ENCODE measurements around the gene THBD.

Gene THBD, protein sequence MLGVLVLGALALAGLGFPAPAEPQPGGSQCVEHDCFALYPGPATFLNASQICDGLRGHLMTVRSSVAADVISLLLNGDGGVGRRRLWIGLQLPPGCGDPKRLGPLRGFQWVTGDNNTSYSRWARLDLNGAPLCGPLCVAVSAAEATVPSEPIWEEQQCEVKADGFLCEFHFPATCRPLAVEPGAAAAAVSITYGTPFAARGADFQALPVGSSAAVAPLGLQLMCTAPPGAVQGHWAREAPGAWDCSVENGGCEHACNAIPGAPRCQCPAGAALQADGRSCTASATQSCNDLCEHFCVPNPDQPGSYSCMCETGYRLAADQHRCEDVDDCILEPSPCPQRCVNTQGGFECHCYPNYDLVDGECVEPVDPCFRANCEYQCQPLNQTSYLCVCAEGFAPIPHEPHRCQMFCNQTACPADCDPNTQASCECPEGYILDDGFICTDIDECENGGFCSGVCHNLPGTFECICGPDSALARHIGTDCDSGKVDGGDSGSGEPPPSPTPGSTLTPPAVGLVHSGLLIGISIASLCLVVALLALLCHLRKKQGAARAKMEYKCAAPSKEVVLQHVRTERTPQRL

DNA sequence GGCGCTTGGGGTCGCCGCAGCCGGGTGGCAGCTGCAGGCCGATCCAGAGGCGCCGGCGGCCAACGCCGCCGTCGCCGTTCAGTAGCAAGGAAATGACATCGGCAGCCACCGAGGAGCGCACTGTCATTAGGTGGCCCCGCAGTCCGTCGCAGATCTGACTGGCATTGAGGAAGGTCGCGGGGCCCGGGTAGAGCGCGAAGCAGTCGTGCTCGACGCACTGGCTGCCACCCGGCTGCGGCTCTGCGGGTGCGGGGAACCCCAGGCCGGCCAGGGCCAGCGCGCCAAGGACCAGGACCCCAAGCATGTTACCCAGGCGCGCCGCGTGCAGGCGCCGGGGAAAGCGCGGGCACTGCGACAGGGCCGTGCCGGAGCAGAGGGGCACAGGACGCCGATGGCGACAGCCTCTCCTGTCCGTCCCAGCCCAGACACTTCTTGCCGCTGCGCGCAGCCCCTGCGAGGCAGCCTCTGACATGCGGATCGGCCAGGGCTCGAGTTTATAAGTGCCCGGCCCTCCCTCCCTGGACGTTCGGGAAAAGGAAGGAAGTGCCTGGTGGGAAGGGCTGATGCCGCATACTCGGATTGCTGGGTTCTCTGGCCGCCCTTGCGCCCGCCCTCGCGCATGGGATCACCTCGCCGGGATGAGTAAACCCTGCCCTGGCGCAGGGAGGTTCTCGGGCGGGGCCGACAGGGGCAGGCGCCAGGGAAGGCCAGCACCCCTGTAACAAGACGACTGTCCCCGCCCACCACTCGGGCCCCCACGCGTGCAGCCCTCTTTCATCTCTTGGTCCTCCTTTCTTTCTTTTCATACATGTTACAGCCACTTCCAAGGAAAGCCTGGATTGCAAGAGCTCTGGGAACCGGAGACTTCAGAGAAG is at the start of gene THBD:
THBD (minus strand) TSS at position 472 of the 875 bp plus-strand sequence; CDS start at position 304, 168 bp downstream.
- DNase-seq, result no peak

DNA sequence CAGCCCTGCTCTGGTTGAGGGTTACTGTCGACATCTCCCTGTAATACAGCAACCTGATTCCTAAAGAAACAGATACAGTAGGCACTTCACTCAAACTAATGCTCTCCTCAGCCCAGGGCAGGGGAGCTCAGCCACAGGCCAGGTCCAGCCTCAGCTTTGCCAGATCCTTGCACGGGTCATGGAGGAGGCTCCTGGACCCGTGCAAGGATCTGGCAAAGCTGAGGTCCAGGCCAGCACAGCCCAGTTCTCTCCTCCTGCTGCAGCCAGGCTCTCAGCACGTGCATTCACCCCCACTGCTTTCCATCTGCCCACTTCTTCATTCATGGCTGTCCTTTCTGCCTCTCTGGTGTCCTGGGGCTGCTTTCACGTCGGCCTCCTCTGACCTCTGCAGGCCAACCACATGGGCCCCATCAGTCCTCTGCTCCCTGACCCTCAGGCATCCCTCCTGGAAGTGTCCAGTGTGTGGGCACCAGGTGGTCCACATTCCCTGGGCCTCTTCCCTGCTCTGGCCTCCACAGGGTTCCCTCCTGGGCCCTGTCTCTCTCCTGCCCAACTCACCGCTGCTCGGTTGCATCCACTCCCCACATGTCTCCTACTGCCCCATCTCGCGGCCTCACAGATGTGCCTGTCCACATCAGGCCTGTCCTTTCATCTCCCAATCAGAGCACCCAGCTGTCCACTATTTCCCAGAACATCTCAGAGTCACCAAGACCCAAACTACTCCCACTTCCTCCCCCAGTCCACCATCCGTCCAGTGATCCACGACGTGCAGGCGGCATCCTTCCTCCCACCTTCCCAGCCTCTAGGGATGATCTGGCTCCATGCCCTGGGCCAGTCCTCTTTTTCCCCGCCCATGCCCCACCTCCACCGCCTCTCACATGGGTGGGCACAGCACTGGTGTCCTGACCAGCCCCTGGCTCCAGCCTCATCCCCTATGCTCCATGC is 48.4 kb upstream of the THBD start:
- no peak for DNase-seq

DNA sequence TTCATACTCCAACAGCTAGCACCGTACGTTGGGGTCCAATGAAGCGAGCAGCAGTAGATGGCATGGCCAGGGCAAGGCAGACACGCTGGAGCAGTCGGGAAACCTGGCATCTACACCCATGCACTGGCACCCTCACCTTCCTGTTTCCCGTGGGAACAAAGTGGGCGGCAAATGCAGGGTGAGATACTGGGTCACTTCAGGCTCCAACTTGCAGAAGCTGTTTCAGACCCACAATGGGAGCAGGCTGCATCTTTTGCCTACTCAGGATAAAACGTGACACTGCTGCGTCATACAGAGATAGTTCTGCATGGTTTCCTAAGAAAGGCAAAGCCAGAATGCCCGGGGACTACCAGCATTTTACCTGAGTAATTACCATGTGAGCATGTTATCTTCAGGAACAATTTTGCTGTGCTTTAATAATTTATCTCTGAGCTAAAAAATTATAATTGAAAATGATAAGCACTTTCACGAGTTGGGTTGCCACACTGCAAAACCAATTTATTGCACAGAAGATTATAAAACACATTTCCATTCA is 47.6 kb upstream of the THBD start:
- DNase-seq, result no peak

DNA sequence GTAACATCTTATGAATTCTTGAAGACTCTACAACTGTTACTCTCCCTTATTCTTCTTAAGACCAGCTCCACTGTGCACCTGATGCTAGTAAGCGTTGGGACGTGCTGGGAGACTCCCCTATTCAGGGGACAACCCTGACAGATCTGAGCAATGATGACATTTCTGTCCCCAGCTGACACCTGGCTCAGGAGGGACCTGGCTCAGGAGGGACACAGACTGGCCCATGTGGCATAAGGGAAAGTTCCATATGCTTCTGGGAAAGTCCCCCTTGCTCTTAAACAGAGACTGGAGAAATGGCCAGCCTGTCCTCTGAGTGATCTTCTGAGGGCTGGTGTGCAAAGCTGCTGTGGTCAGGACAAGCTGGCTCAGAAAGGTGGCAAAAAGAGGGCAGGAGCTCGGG is 46.6 kb upstream of the THBD start:
- DNase-seq, result no peak

DNA sequence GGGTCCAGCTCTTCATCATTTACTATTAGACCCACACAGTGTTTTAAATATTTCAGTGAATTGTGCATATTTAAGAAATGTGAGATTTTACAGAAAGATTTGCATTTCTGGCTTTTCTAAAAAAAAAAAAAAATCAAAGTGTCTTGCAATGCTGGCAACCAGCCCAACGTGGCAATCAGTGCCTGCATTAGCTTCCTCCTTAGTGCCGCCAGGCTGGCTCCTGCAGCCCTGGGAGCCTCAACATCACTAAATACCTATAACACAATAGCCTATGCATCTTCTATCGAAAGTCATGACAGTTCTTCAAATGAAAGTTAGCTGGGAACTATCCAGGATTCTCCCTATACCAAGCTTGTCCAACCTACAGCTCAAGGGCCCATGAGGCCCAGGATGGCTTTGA is 46.0 kb upstream of the THBD start:
- DNase-seq, result no peak

DNA sequence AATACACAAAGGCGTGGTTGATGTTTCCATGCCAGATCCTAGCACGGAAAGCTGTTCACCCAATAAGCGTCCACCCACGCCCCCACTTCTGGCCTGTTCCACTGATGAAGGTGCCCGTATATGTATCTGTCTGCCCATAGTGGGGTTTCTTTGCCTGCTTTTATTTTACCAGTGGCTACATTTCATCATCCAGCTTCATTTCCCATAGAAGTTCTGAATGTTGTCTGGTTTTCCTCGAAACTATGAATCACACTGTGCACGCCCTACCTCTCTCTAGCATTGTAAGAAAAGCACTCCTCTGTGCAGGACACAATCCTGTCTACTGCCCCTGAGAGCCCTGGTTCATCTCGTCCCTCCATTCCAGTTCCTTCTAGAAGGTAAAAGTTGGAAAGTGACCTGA is 45.5 kb upstream of the THBD start:
- DNase-seq, result no peak

DNA sequence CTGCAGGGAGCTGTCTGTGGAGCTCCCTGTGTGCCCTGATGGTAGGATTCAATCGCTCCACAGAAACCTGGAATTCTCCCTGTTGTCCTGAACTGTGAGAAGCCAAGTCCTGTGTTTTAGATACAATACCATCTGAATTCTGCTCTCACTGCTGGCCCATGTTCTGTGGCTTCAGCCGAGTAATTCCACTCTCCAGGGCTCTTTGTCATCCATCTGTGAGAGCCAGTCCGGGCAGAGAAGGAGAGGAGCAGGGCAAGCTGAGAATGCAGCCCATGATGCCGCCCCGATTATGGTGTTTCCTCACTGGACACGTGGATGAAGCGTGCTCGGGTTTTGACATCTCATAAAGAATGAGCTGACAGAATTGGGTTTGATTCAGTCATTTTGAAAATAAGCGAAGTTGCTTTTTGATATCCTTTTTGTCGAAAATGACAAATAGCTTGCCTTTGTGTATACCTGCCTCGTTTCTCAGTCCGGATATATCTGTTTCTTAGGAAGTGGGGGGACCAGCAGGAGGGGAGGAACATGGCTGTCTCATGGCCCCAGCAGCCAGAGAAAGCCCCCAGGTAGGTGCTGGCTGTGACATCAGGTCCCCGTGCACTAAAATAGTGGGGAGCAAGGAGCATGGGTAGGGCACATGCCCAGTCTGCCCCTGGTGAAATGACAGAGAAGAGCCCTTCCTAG is 44.9 kb upstream of the THBD start:
- no peak for DNase-seq

DNA sequence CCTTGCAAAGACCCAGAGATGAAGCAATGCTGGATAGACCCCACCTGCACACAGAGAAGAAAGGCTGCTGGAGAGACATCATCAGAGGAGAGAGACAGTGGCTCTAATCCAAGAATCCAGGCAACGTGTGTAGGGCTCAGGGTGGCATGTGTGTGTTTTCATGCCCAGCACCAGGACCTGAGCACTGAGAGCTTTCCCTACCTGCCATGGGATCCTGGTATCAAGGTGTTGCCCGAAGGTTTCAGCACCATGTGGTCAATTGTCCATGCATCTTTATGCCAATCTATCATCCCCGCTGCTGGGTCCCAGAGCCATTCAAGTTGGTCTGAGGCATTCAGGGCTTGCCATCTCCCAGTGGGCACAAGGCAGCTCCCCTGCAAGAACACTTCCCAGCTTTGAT is 44.1 kb upstream of the THBD start:
- no peak for DNase-seq

DNA sequence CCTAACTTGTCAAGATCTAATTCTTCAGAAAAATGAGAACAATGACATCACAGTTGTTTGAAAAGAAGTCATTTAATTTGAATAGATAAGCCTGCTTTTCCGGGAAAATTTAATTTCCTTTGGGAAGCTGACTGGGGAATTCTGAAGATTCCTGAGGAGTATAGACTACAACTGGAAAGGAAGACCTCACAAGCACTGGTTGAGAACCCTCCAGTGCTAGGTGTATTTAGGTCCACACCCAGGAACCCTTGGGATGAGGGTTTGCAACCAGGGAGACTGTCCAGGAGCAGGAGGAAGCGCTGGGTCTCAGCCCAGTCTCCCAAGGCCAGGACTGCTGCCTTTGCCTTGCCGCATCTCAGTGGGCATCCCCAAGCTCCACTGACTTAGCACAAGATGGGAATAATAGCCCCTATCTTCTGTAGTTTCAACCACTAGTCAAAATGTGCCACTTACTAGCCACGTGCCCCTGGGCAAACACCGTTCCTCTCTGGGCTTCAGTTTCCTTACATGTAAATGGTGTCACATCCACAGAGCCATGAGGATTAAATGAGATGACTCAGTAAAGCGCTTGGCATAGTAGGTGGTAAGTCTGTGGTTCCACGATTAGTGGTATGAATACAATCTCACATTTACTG is 43.5 kb upstream of the THBD start:
- DNase-seq, result no peak

DNA sequence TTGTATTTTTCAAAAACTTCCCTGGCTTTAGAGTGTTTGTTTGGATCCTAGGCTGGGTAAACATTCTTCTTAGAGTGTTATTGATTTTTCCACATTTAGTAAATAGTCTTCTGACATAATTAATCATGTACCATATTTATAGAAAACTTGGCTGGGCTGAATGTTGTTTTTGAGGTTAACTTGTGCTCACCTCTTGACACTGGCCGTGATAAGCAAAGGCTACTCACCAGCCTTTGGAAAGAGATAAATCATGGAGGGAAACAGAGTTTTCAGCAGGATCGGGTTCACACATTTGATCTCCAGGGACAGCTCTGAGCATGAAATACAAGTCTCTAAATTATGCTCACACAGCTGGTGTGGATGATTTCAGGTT is 42.9 kb upstream of the THBD start:
- no peak for DNase-seq

DNA sequence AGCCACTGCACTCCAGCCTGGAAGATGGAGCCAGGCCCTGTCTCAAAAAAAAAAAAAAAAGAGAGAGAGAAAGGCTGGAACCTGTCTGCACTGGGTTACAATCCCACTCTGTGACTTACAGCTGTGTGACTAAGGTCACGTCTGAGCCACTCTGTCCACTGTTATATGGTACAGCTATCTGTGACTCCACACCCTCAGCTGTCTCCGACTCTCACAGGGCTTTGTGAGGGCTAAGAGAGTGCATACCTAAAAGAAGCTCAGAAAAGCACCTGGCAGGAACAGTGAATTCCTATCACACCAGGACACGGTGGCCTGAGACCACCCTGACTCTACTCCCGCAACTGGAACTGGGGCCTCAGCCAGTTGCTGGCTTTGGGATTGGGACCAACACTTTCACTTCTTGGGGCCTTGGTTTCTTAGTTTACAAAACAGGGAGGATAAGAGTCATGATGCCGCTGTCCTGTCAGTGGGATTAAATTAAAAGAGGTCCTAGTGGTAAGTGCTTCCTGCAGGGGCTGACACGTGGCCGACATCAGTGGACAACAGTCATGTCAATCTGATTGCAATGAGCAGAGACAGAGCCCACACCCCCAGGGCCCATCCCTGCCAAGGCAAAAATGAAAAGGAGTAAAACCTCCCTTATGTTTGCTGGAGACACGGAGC is 42.4 kb upstream of the THBD start:
- DNase-seq, result no peak

DNA sequence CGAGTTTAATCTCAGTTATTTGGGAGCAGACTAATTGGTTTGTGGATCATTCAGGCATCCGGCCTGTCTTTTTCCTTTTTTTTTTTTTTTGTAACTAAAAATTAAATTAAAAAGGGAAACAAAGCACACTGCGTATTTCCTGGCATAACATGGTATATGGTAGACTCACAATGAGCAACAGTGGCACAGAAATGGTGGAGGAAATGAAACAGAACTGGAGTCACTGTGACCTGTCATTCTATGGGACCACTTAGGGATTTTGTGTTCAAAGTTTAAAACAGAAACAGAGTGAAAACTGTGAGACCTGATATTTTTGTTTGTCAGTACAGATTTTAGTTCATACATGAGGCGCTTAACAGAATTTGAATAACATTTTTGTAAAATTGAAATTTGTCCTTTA is 41.4 kb upstream of the THBD start:
- DNase-seq, result no peak

DNA sequence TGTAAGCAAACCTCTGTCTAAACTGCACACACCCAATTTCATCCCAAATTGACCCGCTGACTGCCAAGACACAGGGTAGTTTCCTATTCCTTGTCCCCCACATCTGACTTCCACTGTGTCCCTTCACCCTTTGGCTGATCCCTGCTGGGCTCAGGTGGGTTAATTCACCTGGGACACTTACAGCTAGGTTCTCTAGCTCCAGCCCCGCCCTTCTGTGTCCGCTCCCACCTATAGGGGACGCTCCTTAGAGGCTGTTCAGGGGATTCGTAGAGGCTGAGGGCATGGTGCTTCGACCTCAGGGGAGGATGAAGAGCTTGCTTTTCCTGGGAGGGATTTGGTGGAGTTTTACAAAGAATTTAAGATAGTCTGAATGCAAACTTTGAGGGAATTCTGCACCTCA is 40.7 kb upstream of the THBD start:
- no peak for DNase-seq

DNA sequence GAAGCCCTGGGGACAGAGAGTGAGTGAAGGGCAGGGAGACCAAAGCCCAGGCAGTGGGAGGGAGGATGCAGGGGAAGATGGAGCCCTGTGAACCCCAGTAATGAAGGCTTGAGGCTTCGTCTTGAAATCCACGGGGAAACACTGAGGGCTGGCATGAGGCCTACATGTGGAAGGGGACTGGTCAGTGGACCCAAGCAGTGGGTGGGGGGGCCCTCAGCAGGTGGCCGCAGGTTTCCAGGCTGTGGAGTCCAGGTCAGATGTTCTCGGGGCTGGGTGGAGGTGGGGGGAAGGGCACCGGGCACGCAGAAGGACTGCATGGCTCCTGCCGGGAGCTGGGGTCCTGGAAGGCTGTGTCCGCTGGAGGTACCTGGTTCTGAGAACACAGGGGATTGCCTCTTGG is 39.4 kb upstream of the THBD start:
- no peak for DNase-seq

DNA sequence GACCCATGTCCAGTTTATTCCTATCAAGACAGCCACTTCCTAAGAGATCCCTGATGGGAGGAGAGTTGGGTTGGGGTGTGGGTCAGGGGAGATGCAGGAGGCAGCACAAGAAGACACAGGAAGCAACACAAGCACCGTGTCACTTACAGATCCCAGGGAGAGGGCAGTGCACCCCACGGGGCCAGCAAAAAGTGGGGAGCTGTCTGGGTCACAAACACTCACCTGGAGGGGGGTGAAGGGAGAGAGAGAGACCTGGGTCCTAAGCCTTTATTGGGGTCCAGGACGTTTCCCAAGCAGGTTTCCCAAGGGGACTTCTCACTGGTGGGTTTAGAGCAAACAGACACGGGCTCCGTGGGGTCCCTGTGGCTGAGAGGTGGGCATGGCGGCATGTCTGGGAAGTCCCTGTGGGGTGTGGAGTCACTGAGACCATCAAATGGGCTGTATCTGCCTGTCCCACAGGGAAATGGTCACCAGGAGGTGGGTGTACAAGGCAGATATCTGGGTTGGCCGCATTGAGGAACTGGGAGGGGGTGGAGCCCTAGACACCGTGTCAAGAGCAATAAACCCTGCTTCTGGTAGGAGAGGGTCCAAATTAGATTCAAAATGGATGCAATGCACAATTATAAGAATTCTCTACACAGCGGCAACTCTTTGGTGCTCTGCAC is 38.2 kb upstream of the THBD start:
- DNase-seq, result no peak

DNA sequence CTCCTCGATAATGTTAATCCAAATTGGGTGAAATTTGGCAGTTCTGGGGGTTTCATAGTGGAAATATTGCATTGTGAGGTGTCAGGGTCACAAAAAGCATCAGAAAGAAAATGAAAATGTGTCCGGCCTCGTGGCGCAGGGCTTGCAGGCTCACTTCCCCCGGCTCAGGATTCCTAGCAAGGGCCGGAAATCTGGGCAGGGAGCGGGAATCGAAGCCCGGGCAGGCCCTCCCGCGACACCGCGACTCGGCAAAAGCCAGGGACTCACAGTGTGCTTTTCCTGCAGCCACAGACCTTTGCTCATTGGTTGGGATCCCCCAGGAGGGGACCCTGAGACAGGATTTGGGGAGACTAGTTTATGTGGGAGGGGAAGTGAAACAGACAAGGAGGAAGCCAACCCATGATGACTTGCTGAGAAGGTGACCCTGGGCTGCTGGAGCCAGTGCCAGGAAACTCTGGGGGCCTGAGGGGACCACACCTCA is 37.5 kb upstream of the THBD start:
- no peak for DNase-seq

DNA sequence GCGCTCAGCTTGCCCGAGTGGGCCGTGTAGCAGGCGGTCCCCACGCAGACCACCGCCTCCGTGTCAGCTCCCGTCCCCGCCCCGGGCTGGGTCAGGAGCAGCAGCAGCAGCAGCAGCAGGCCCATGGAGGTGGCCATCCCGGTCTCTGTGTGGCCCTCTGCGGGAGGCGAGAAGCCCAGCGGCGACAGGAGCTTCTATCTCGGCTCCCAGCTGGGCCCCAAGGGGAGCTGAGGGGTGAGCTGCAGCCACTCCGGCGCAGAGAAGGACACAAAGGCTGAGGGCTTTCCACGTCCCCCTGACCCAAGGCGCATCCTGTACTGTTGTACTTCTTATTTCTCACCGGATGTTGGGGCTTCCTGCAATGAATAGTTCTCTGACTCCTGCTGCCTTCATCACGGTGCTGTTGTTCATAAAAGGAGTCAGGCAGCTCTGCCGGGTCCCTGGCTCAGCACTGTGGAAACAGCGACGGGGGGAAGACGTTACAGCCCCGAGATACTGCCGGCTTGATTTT is 36.6 kb upstream of the THBD start, which contains the start of gene CD93:
CD93 (minus strand) TSS at position 269 of the 511 bp plus-strand sequence; CDS start at position 137, 132 bp downstream.
- DNase-seq, result no peak

DNA sequence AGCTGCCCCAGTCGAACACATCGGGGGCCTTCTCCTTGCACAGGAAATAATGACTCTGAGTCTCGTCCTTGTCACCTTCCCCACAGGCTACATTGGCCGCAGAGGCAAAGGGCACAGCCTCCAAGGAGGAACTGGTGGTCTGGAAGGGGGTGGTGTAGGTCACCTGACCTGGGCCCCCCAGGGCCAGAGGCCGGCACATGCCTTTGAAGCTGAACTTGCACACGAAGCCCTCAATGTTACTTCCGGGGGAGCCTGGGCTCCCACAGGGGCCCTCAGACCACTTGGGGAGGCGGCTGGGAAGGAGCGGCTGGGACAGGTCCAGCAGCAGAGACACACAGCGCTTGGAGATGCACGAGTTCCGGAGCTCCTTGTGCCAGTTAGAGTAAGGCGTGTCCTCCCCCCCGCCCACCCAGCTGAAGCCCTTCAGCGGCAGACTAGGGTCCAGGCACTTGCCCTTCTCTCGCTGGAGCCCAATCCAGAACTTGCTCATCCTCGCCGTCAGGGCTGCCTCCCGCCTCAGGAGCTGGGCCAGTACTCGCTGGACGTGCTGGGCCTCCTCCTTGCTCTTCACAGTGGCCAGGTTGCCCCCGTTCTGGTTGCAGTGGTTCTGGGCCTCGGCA is 36.1 kb upstream of the THBD start:
- DNase-seq, result no peak

DNA sequence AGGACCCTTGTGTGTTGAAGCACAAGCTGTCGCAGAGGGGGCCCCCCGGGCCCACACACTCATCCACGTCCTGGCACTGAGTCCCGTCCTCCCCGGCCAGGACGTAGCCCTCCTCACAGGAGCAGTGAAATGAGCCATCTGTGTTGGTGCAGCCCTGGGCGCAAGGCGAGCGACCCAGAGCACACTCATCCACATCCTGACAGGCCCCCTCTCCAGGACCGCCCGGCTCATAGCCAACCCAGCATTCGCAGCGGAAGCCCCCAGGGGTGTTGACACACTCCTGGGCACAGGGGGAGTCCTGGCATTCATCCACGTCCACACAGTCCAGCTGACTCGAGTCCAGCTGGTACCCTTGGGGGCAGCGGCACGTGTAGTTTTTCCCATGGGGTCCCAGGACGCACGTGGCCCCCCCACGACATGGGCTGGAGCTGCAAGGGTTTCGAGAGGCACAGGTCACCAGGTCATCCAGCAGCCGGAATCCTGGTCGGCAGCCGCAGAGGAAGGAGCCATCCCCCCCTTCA is 35.4 kb upstream of the THBD start:
- DNase-seq, result no peak
